ENCODE measurements around the gene ZBTB22.

Gene ZBTB22

DNA sequence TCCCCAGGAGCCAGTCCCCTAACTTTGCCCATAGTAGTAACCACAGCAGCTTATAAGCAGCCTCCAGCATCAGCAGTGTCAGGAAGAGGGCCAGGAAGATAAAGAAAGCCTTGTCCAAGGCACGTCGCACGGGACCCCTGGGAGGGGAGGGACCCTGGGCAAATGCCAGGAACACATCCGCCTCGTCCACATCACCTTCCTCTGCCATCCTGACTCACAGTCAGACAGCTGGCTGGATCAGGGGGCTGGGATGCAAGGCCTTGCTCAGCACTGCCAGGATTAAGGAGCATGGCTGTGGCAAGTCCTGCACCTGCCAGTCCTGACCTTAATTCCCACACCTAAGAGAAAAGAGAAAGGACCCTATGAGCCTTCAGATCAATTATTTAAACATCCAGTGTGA lies 11.5 kb upstream of the ZBTB22 start:
- no peak for DNase-seq (ENCODE audit: low read depth in 3 of 3)

- no peak for DNase-seq (ENCODE audit: low read depth in 3 of 3)
Measured at GRCh38 chr6:33324125-33324524, 6.6 kb upstream of the ZBTB22 start.

- DNase-seq (ENCODE audit: low read depth in 3 of 3), result no peak
Measured at GRCh38 chr6:33323623-33323948, 6.0 kb upstream of the ZBTB22 start.

DNA sequence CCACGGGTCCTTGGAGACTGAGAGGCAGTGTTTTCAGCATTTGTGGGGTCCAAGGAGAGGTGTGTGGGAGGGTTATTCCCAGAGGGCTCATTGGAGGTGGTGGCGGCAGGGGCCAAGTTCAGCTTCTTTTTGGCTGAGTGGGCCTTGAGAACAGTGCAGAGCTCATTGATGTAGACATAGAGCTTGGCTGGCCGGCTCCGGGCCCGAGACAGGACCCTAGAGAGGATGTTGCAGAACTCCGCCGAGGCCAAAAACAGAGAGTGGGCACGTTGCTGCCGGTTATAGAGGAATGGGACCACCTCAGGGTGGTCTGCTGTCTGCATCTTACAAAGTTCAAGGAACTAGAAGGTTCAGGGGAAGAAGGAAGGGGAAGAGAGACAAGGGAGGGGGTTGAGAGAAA lies 3.7 kb upstream of the ZBTB22 start:
- no peak for DNase-seq (ENCODE audit: low read depth in 3 of 3)

GRCh38 chr6:33320315-33321181 lies 3.0 kb upstream of the ZBTB22 start:
- DNase-seq (ENCODE audit: low read depth in 3 of 3), result no peak

DNA sequence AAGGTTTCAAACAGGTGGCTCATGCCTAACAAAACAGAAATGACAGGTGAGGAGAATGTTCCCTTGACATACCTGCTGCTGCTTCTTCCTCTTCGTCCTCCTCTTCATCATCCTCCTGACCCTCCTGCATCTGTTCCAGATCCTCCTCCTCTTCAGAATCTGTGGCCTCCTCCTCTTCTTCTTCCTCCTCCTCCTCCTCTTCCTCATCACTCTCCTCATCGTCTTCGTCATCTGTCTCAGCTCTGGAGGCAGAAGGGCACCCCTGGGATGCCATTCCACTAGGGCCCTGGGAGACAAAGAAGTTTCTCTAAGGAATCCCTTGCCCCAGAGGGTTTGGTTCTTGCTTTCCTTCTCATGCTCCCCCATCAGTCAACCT lies 2.4 kb upstream of the ZBTB22 start:
- DNase-seq (ENCODE audit: low read depth in 3 of 3), result no peak

DNA sequence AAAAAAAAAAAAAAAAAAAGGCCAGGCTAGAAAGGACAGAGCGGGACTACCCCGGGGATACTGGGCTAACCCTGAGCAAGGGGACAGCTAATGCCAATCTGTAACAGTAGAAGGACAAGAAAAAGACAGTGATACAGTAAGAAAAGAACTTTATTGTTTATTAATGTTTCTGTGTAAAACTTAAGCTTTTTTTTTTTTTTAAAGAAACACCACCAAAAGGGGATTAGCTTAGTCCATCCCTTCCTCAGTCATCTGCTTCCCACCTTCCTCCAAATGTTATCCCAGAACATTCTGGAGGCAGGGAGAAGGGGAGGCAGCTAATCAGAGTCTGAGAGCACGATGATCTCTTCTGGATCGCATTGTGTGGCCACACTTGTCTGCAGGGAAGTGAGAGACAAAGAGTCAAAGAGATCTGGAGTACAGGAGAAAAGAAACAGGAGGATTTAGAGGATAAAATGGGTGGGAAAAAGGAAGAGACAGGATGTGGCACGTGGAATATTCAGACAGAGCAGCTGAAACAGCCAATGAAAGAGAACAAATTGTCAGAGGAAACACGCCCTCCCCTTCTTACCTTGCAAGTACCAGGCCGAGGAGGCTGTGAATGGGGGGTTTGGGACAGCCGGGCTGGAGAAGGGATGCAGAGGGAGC lies 1.0 kb upstream of the ZBTB22 start:
- DNase-seq (ENCODE audit: low read depth in 3 of 3), result no peak

DNA sequence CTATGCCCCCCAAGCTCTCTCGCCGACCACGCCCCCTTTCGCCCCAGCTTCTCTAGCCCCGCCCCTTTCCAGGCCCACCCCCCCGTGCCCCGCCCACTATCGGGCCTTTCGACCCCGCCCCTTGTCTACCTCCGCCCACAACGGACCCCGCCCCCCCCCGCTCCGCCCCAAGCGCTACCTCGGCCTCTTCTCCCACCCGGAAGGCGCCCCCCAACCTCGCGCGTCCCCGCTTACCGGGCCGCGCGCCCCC lies 200 bp downstream of the ZBTB22 start:
- no peak for DNase-seq (ENCODE audit: low read depth in 3 of 3)

DNA sequence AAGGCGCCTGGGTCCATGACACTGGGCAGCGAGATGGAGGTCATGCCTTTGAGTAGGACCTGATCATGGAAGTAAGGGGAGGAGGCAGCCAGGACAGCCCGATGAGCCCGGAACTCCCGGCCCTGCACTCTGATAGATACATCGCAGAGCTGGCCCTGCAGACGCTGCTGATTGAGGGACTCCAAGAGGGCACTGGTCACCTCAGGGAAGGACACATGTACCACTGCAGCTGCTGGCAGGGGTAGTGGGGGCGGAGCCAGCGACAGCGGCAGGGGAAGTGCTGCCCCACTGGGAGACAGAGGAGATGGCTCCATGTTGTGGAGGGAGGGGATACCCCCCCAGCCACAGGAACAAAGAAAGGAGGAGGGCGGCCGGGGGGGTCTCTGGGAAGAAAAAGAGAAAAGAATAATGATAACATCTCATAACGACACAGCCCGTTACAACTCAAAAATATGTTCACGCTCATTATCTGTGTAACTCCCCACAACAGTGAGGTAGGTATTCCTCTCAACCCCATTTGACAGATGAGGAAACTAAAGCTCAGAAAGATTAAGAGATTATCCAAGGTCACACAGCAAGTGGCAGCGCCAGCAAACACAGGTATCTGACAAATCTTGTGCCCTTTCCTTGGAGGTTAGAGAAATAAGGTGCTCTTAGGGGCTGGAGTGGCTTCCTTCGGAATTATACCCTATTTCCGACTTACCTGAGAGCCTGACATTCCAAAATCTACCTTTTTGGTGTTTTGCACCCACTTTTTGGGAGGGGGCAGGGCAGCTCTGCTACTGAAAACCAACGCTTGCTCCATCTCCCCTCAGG lies 733 bp downstream of the ZBTB22 start:
- no peak for DNase-seq (ENCODE audit: low read depth in 3 of 3)

DNA sequence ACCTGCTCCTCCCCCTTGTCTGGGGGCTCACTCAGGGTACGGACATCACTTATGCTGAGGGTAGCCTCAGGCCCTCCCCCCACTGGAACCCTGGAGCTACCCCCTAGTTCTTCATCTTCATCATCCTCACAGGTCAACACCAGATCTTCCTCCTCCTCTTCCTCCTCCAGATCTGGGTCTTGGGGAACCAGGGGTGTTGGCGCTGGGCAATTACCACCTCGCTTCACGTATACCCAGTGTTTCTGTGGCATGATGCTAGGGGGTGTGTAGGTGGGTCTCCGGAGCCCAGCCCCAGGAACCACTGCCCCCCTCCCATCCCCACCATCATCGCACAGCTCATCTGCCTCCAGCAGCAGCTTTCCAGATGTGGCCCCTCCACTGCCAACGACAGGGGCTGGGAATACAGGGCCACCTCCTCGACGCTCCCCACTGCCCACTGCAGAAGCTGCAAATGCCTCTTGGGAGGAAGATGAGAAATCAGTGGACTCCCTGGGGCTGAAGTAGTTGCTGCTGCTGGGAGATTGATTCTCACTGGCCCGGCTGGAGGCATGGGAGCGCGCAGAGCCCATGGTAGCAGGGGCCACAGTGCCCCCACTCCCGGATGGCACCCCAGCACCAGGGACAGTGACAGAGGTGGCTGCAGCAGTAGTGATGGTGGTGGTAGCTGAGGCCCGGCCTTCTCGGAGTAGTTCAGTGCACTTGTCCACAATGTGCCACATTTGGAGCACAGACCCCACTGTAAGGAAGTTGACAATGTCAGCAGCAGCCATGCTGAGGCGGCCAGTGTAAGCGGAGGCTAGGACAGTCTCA lies 1.5 kb downstream of the ZBTB22 start:
- no peak for DNase-seq (ENCODE audit: low read depth in 3 of 3)

GRCh38 chr6:33314943-33315792 lies 2.4 kb downstream of the ZBTB22 start:
- no peak for DNase-seq (ENCODE audit: low read depth in 3 of 3)

GRCh38 chr6:33314515-33314942 lies 3.0 kb downstream of the ZBTB22 start:
- peak in 2 of 3 experiments; percentile 47 to 55 for DNase-seq (ENCODE audit: low read depth in 3 of 3)

GRCh38 chr6:33313709-33314514 lies 3.6 kb downstream of the ZBTB22 start, which contains the start of gene TAPBP:
TSS of gene TAPBP (minus strand) at chr6:33314078. CDS start at chr6:33314041, 37 bp downstream.
- peak; percentile 69 to 81 (median 76) for DNase-seq (ENCODE audit: low read depth in 3 of 3)

- peak in 1 of 3 experiments; percentile 31 for DNase-seq (ENCODE audit: low read depth in 3 of 3)
Measured at GRCh38 chr6:33313105-33313708, 4.3 kb downstream of the ZBTB22 start.

- peak; percentile 56 to 74 (median 66) for DNase-seq (ENCODE audit: low read depth in 3 of 3)
Measured at GRCh38 chr6:33312361-33313104, 5.0 kb downstream of the ZBTB22 start.

GRCh38 chr6:33306356-33306755 lies 11.2 kb downstream of the ZBTB22 start:
- DNase-seq (ENCODE audit: low read depth in 3 of 3), result no peak

DNA sequence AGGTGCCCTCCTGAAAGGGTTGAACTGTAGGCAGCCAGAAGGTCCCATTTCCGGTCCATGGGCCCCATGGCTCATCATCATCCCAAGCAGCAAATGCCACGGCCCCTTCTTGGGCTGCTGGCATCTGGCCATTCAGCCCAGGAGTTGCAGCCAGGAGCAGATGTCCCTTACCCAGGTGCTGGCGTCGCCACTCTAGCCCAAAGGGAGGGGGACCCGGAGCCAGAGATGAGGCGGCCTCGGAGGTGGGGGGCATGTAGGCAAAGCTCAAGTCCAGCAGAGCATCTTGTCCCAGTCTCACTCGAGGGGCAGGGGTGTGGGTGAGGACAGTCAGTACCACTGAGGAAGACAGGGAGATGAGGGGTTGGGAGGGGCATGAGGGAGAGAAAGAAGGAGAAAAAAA lies 12.5 kb downstream of the ZBTB22 start:
- DNase-seq (ENCODE audit: low read depth in 3 of 3), result no peak

DNA sequence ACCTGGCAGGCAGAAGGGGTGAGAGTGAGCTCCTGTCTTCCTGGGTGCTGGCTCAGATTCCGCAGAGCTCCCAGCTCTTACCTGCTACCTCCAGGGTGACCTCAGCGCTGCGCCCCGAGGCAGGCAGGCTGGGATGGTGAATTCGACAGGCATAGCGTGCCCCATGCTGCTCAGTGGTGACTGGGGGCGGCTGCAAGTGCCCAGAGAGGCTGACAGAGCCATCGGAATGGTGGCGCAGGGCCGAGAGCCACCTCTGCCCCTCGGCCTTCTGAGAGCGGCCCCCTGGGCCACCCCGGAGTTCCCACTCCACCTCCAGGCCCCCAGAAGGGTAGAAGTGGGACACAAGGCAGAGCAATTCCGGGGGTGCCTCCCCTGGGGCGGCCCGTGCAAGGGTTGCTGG lies 13.3 kb downstream of the ZBTB22 start:
- no peak for DNase-seq (ENCODE audit: low read depth in 3 of 3)

GRCh38 chr6:33301877-33302276 lies 15.7 kb downstream of the ZBTB22 start:
- DNase-seq (ENCODE audit: low read depth in 3 of 3), result no peak
